HG03442 (cell line): ENCODE measurements around the gene TMEM256.

Experiments used
- ATAC-seq: cut with Tn5 transposase; IDR thresholded peaks from one replicate; pipeline ENCODE4 v1.9.1; 2021; ENCODE audit warnings: mild to moderate bottlenecking, moderate library complexity; ENCODE audit not compliant: unreplicated experiment

TMEM256 gene

DNA sequence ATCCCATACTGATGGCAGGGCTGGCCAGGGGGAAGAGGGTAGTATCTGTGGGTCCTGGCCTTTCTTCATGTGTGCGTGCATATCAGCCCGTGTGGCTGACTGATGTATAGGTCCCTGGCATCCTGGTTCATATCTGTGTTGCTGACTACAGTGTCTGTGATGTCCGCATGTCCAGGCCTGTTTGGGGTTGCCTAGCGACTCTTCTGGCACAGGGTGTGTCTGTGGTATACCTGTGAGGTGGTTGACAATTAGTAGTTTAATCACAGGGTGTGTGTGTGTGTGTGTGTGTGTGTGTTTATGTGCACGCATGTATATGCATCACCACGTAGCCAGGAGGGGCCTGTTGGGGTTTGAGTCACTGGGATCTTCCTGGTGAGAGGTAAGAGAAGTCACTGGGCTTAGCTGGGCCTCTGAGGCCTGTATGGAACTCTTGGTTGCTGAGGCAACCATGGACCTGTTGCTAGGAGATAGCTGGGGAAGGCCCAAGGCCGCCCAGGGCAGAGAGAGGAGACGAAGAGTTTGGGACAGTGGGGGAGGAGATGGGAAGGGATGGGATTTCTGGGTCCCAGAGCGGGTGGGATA is 49.5 kb downstream of the TMEM256 start:
- no peak for ATAC-seq
